Measurements from ENCODE around the gene GLI3. TPM values are rescaled to one million over a fixed set of nuclear protein-coding genes. Genes with fewer than 3 reads are reported as not detected.

Gene GLI3
- total RNA-seq, 1 experiment from 2014 or later, result 45.0 TPM

GRCh38 chr7:41964183-41964753, 272.7 kb downstream of the GLI3 start:
- Histone ChIP-seq H3K9me3 (ENCODE audit: control insufficient read depth, low read depth, low read length) (no peaks in the 10 kb centered on the region), H4K20me1 (ENCODE audit: control insufficient read depth, insufficient read depth, insufficient read length) (no peaks in the 10 kb centered on the region), H3T11ph (ENCODE audit: low read length) (no peak overlapping the region), H3K9ac (ENCODE audit: extremely low read depth, insufficient read length, low read length) (no peak overlapping the region), H3K14ac (ENCODE audit: insufficient read depth, low read length) (no peak overlapping the region), H2BK120ac (ENCODE audit: low read depth, low read length, poor library complexity, severe bottlenecking) (no peak overlapping the region), H2AK5ac (ENCODE audit: insufficient read length, low read length) (no peak overlapping the region), H3K4me2 (ENCODE audit: insufficient read depth, insufficient read length, low read length) (no peak overlapping the region), H3K56ac (ENCODE audit: insufficient read length, low read depth, low read length) (no peak overlapping the region), H2BK20ac (ENCODE audit: low read depth, low read length, poor library complexity, severe bottlenecking) (no peak overlapping the region), H4K5ac (ENCODE audit: insufficient read length, low read depth, low read length) (no peak overlapping the region), H3K23me2 (ENCODE audit: insufficient read length, low read depth, low read length, poor library complexity, severe bottlenecking) (no peaks in the 10 kb centered on the region), H3K27me3 (ENCODE audit: insufficient read depth, low read length) (no peaks in the 10 kb centered on the region), H2AFZ (ENCODE audit: low read length) (no peak overlapping the region), H3K23ac (ENCODE audit: insufficient read length, low read depth, low read length) (no peak overlapping the region), H3K4ac (ENCODE audit: low read depth, low read length) (no peak overlapping the region), H3K18ac (ENCODE audit: insufficient read length, low read depth, low read length) (no peak overlapping the region), H2BK15ac (ENCODE audit: low read depth, low read length) (no peak overlapping the region), H2BK12ac (ENCODE audit: insufficient read length, low read depth, low read length) (no peak overlapping the region), H4K8ac (replicated peaks; ENCODE audit: insufficient read length, low read depth, low read length) (no peak overlapping the region), H3K79me2 (ENCODE audit: insufficient read depth, low read length) (no peaks in the 10 kb centered on the region), H3K4me1 (ENCODE audit: insufficient read depth, low read length) (no peaks in the 10 kb centered on the region), H3K27ac (ENCODE audit: insufficient read length, low read depth, low read length) (no peak overlapping the region), H3K79me1 (ENCODE audit: insufficient read depth, low read depth, low read length, poor library complexity, severe bottlenecking) (no peaks in the 10 kb centered on the region), H2BK5ac (ENCODE audit: insufficient read length, low read length) (no peak overlapping the region), H4K91ac (ENCODE audit: insufficient read length, low read depth, low read length) (no peak overlapping the region)
- WGBS (ENCODE audit: extremely low coverage, insufficient read length, low lambda C conversion rate), result no CpG with 5 or more reads among the region's 16 CpGs
- no peaks in the 10 kb centered on the region for H3K4me1 Mint-ChIP-seq
- H3K9me3 Mint-ChIP-seq, result no peaks in the 10 kb centered on the region
- H3K36me3 Mint-ChIP-seq (ENCODE audit: insufficient read depth in 1 of 3, low read depth in 3 of 3), result peaks cover 9 to 29% (median 25%) of the 10 kb centered on the region in 3 experiments; a peak in 6 of 7 replicates
- H3K4me3 Mint-ChIP-seq, result no peak overlapping the region
- no peak for DNase-seq
- TF ChIP-seq CTCF (conservative IDR thresholded peaks at IDR 0.05), result no peak
- H3K27ac Mint-ChIP-seq, result no peak overlapping the region
- H3K27me3 Mint-ChIP-seq (ENCODE audit: low read depth), result no peaks in the 10 kb centered on the region
